ENCODE results near the gene TAGLN.

- TF ChIP-seq CTCF (IDR thresholded peaks at IDR 0.05) (no peak), POLR2AphosphoS5 (IDR thresholded peaks at IDR 0.05) (no peak), EP300 (IDR thresholded peaks at IDR 0.05) (no peak)
Measured at GRCh38 chr11:117219001-117219400, 19.8 kb downstream of the TAGLN start.
